GM19351 (cell line): ENCODE measurements around the gene CETP.
A peak's percentile ranks its signal among the peaks of the same experiment; 100 is the strongest.
"Not testable (repeated sequence)": the region's sequence is repeated elsewhere in the genome, so short reads cannot be mapped to it uniquely, and the experiment has no call there.

ENCODE experiments used
- ATAC-seq: cut with Tn5 transposase; IDR thresholded peaks from one replicate; pipeline ENCODE4 v1.9.1; 2021; ENCODE audit warnings: mild to moderate bottlenecking, moderate library complexity; ENCODE audit not compliant: unreplicated experiment

CETP gene

DNA sequence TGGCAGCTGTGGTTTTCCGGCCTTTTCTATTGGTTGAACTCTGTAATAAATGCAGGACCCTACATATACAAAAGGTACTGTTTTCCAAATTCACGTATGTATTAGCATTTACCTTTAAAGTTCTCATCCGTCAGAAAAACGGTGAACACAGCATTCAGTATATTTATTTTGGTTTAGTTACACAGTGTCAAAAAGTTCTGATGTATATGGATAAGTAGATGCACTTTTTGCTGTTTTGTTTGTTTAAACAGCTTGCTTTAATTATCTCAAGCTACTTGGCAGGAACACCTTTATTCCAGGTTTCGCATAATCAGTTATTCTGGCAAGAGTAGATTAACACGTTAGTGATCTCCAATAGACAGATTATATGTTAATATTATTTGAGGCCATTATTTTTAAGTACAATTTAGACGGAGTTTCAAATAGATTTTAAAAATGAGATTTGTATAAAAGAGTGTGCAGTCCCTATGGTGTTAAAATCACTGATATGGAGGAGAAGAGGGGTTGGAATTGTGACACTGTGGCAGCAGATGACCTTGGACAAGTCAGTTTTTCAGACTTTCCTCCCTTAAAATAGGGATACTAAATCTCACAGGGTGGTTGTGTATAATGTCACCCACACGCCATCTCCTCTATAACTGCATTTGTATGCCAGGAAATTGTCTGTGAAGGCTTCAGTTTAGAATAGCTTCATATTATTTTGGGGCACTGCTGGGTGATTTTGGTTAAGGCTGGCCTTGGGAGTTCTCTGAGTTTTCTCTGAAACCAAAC, 27.7 kb upstream of the CETP start:
- ATAC-seq: no peak

DNA sequence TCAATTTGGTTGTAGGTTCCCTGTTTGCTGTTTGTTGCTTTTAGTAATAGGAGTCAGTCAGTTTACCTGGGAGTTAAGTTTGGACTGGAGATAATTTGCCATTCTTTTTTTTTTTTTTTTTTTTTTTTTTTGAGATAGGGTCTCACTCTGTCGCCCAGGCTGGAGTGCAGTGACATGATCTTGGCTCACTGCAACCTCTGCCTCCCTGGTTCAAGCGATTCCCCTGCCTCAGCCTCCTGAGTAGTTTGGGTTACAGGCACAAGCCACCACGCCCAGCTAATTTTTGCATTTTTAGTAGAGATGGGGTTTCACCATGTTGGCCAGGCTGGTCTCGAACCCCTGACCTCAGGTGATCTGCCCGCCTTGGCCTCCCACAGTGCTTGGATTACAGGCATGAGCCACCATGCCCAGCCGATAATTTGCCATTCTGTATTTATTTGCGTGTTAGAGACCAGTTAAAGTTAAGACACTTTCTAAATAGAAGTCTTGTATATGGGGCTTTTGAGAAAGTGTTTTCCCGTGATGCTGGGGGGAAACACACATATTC, 27.1 kb upstream of the CETP start:
- ATAC-seq: not testable (repeated sequence)

DNA sequence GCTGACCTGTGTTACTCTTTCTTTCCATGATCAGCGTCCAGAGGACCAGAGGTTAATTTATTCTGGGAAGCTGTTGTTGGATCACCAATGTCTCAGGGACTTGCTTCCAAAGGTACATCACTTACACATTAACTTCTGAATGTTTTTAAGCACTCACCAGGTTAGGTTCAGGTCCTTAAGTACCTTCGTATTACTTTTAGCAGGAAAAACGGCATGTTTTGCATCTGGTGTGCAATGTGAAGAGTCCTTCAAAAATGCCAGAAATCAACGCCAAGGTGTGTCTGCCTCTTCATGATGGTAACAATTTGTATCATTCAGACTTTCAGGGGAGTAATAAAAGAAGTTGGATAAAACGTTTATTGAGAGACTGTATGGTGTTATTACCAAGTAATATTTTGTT, 26.5 kb upstream of the CETP start:
- no peak for ATAC-seq

DNA sequence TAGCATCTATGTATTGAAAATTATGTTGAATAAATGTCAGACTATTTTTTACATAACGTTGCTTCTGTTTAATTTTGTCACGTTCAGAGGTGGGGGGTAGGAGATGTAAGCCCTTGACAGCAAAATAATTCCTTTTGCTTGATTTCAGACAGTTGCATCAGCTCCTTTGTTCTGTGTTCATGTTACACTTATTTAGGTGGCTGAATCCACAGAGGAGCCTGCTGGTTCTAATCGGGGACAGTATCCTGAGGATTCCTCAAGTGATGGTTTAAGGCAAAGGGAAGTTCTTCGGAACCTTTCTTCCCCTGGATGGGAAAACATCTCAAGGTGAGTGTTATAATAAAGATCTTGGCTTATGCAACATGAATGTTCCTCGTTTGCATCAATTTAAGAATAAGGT, 25.3 kb upstream of the CETP start:
- ATAC-seq: no peak

DNA sequence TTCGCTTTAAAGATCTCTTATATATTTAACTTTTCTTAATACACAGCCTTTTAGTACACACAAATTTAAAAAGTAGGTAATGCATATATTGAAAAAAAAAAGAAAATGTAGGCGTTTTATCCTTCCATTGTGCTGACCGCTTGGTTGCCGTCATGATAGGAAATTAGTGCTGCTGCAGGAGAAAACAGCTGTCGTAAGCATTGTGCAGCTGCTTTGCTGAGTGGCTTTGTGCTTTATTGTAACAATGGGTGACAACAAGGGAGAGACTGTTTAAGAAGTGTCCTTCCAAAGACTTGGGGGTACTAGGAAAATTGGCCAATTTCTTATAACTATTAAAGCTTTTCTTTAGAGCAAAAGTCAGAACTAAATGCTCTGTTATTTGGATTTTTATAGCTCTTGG, 24.8 kb upstream of the CETP start:
- no peak for ATAC-seq

DNA sequence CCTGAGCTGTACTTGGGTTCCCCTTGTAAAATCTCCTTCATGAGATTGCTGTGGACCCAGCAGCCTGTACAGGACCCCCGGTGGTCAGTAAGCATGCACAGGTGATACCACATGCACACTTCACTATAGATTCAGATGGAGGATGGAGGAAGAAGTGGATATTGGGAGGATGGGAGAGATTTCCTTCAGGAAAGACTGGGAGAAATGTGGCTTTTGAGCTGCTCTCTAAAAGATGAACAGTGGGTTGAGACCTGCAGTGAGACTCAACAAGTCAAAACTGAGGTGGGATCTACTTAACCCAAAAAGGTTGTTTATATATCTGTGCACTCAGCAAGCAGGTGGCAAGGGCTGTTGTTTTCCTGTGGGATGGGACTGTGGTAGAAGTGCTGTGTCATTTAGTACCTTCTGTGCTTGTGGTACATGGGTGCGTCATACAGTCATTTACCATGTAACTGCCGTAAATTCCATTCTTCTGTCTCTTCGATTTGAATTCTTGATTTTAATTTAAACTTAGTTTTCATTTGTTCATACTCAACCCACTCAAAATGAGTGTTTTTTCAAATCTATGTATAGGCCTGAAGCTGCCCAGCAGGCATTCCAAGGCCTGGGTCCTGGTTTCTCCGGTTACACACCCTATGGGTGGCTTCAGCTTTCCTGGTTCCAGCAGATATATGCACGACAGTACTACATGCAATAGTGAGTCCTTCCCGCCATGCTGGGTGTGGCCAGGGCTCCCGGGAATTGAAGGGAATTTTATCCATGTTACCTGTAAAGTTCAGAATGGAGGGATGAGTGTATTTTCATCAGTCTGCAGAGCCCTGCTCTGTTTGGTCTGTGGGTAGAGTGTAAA, 22.9 kb upstream of the CETP start:
- no peak for ATAC-seq

DNA sequence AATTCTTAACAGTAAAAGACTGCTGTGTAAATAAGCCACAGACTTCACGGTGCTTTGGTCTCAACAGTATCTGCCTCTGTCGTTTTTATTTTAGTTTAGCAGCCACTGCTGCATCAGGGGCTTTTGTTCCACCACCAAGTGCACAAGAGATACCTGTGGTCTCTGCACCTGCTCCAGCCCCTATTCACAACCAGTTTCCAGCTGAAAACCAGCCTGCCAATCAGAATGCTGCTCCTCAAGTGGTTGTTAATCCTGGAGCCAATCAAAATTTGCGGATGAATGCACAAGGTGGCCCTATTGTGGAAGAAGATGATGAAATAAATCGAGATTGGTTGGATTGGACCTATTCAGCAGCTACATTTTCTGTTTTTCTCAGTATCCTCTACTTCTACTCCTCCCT, 21.9 kb upstream of the CETP start:
- ATAC-seq: no peak

DNA sequence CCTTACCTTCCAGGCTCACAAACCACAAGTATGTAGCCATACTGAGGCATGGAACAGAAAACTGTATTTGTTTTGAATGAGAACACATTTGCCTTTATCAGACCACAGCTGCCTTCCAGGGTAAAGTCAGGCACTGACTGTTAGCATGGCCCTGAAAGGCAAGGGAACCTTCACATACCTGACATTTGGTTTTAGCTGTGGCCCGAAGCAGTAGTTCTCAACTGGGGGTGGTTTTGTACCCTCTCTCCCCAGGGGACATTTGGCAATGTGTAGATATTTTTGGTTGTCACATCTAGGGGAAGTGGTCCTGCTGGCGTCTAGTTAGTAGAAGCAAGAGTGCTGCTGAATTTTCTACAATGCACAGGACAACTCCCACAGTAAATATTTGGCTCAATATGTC, 20.7 kb upstream of the CETP start:
- ATAC-seq: no peak

DNA sequence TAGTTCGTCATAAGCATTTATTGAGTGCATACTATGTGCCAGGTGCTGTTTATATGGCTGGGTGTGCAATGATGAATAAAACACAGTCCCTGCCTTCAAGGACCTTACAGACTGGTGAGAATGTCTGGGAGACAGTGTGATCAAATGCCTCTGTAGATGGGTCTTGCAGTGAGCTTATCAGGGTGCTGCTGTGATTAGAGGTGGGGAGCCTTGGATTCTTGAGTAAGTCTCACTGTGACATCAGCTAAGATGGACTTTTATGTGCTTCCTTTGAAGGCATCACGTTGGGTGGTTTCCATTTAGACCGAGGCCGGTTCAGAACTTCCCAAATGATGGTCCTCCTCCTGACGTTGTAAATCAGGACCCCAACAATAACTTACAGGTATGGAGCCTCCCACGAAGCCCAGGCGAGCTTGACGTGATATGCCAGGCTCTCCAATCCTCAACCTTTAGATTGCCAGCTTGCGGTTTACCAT, 19.9 kb upstream of the CETP start:
- ATAC-seq: no peak

DNA sequence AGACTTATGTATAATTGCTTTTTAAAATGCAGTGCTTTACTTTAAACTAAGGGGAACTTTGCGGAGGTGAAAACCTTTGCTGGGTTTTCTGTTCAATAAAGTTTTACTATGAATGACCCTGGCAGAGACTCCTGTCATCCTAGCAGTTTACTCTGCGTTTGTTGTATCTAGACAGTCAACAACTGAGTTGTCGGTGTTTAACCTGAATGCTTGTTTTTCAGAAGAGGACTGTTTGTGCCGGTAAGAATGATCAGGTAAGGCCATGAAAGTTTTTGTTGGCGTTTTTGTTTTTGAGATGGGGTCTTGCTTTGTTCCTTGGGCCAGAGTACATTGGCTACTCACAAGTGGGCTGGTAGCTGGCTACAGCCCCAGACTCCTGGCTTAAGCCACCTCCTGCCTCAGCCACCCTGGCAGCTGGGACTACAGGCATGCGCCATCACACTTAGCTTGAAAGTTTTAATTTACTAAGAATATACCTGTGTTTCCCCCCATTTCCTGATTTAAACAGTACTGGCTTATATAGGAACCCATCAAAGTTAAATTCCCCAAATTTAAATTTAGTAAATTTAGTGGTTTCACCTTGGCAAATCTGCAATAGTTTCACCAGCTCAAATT, 17.9 kb upstream of the CETP start:
- ATAC-seq: no peak

DNA sequence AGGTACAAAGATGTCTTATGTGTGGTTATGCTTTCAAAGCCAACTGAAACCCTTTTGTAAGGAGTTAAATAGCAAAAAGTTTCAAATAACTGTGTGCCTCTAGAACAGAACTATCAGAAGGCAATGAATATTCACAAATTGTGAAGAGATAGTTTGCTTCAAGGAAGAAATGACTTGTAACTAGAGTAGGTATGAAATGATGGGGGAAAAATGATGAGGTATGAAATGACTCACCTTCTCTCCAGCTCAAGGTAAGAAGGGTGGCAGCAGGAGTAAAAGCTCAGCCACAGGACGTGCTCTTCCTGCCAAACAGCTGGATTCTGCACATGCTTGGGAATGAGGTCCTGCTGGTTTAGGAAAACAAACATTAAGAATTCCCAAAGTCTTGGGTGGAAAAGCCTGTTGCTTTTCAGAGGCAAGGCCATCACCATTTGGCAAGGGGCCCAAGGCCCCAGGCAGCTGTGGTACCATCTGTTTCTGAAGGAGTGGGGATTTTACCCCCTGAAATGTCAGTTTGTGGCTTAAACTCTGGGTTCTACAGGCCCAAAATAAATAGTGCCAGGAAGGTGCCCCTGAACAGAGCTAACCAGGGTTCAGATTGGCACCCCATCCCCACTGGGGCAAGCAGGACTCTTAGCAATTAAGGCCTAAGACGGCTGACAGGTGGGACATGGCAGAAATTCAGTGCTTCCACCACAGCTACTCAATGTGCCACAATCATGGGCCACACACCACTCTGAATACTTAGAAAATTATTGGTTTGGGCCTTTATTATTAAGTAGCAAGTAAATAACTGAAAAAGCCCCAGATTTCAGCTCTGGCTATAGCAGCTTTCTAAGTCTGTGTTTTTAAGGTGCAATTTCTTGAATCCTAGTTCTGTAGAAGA, 16.6 kb upstream of the CETP start:
- no peak for ATAC-seq

DNA sequence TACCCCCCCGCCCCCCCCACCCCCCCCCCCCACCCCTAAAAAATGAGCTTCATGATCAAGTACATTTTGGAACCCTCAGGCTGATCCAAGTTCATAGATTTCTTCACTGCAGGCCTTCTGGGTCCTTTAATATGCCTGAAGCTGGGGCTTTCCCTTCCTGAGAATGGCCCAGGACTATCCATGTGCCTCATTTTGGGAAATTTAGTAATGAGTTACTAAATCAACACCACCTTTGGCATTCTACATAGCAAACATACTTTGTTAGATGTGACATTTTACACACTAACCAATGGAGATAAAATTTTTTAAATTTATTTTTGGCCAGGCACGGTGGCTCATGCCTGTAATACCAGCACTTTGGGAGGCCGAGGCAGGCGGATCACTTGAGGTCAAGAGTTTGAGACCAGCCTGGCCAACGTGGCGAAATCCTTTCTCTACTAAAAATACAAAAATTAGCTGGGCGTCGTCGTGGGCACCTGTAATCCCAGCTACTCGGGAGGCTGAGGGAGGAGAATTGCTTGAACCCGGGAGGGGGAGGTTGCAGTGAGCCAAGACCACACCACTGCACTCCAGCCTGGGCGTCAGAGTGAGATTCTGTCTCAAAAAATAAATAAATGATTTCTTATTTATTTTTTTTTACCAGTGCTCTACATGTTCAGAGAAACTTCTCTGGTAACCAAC, 15.8 kb upstream of the CETP start:
- ATAC-seq: no peak

DNA sequence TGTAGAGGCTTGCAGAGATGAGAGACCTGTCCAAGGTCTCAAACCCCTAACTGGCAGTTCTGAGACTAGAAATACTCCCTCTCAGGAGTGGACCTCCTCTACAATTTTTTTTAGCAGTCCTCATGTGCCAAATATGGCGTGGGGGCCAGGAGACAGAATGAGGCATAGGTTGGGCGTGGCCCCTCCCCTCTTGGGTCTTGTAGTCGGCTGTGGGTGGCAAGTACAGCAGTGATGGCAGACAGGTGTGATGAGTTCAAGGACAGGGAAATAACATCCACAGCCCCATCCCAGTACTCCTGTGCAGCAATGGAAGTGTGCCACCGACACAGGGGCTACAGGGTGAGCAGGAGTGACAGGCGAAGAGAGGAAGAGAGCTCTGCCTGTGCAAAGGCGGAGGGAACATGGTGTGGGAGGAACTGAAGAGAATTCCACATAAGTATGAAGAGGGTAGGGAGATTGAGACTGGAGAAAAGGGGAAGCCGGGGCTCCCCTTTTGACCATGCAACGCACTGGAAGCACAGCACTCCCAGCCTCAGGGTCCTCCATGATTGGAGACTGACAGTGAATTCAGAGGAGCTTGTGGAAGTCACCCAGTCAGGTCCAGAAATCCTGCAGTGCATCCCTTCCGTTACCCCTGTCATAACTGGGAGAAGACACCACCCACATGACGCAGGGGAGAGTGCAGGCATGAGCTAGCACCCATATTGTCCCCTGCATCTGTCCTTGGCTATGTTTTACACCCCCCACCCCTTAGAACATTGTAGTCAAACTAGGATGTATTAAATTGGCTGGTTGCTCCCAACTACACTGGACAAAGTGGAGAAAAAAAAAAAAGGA, 14.8 kb upstream of the CETP start:
- no peak for ATAC-seq

DNA sequence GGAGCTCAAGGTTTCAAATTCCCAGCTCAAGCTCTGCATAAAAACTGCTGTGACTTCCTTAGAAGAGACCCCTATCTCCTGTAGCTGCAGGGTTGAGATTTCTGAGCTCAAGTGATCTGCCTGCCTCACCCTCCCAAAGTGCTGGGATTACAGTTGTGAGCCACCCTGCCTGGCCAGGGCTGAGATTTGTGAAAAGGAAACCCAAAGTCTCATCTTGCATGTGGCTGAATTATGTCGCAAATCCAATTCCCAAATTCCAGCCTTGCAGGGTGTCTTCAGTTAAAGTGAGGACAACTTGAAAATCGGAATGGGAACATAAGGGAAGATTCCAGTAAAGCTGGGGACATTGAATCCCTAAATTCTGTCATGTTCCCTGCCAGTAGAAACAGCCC, 14.2 kb upstream of the CETP start:
- ATAC-seq: no peak

DNA sequence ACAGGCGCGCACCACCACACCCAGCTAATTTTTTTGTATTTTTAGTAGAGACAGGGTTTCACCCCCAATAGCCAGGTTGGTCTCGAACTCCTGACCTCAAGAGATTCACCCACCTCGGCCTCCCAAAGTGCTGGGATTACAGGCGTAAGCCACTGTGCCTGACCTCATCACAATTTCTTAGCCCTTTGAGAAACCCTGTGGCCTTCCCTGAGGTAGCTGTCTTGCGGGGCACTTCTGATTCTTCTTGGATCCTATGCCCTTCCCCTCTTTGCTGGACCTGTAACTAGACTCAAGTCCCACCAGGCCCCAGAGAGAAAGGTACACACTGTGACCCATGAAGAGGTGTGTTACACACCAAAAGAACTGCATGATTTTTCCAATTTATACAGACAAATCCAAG, 13.5 kb upstream of the CETP start:
- no peak for ATAC-seq

DNA sequence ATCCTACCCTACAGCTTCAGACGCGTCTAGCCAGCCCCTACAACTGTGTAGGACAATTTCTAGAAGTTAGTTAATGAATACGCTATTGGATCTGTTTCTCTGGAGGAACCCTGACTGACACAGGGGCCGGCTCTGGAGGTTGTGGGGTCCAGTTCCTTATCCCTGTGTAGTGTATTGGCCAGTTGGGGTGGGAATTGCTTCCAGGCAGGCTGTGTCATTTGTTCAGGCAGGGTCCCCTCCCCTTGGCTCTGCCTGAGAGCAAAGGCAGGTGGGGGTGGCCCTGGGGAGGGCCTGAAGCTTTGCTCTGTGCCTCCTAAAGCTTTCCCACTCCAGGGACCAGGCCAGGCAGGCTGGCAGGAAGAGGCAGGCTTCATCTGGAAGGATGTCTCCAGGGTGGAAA, 11.7 kb upstream of the CETP start:
- ATAC-seq: no peak

DNA sequence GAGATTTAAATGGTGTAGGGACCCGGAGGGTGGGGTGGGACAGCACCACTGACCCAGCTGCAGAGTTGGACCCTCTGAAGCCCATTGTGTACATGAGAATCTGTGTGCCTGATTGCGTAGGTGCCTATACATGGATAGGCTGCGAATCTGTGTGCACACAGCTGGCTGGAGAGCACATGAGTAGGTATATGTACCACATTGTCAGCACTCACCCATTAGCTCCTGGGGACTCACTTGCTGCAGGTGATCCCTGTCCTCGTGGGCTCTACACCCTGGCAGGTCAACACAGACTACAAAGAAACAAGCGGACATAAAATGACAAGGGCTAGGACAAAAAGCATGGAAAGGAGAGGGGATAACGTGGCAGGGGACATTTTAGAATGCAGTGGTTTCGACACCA, 11.3 kb upstream of the CETP start:
- ATAC-seq: no peak

DNA sequence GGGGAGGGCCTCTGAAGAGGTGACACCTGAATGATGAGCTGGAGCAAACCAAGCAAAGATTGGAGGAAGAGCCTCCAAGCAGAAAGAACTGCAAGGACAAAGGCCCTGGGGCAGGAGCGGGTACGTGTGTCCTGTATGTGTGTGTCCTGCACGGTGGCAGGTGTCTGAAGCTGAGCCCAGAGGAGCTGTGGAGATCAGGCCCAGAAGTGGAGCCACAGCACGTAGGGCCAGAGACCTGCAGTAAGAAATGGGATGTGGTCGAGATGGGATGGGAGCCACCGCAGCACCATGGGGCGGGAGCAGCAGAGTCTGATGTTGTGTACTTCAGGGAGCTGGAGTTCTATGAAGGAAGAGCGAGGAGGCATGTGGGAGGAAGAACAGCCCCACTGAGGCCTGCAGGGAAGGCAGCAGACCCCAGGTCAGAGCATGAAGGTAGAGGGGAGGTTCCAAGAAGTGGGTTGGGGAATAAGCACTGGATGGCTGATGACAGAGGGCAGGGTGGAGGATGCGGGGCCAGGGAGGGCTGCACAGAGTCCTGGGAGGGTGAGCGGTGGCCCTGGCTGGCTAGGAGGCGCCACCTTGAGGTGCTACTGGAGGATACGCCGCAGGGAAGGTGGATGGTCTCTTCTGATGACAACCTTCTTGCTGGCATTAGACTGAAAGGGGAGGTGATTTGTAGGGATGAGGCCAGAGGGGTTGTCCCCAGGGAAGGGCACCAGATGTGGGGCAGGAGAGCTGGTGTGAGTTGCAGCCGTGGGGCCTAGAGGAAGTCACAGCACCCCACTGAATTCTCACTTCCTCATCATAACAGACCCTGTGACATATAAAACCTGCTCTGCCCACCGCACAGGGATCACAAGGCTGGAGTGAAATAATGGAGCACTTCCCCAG, 10.6 kb upstream of the CETP start:
- ATAC-seq: peak; percentile 66
